G401 (cell line): ENCODE results near the gene TTC13. TPM values are rescaled to one million over a fixed set of nuclear protein-coding genes. Genes with fewer than 3 reads are reported as not detected.
"Not testable (repeated sequence)": the region's sequence is repeated elsewhere in the genome, so short reads cannot be mapped to it uniquely, and the experiment has no call there.

ENCODE experiments used
- DNase-seq: peaks from one replicate; pipeline ENCODE4 v3.0.0-alpha.2; 2015; ENCODE audit warnings: low spot score
- in situ Hi-C: cut with HindIII; loops from 2 replicates; pipeline ENCODE4 v1.10.0; 2016; ENCODE audit warnings: low sequenced_read_pairs, mixed read lengths
- total RNA-seq: library from RNA; depleted of rRNA; stranded (reverse); fragments of >200 nt; shearing (Covaris generic); gene quantifications from 2 replicates; pipeline ENCODE4 v1.2.3, GENCODE V29; 2014

Gene TTC13
- total RNA-seq, 1 experiment from 2014 or later: 14.8 TPM

GRCh38 chr1:231000201-231000600 lies 21.5 kb upstream of the TTC13 start:
- no peak for DNase-seq
- in situ Hi-C loops: no loop called here

GRCh38 chr1:230994860-230995259 lies 16.2 kb upstream of the TTC13 start:
- DNase-seq: no peak
- in situ Hi-C loops: no loop called here

- no peak for DNase-seq
- in situ Hi-C loops: no loop called here
Observed at GRCh38 chr1:230992100-230992774, 13.6 kb upstream of the TTC13 start.

GRCh38 chr1:230987448-230987847 lies 8.8 kb upstream of the TTC13 start:
- no peak for DNase-seq
- in situ Hi-C loops: no loop called here

- in situ Hi-C loops: no loop called here
- no peak for DNase-seq
Observed at GRCh38 chr1:230986976-230987375, 8.3 kb upstream of the TTC13 start.

GRCh38 chr1:230985711-230986110 lies 7.0 kb upstream of the TTC13 start:
- in situ Hi-C loops: no loop called here
- no peak for DNase-seq

GRCh38 chr1:230984622-230985515 lies 6.2 kb upstream of the TTC13 start:
- in situ Hi-C loops, DNase-seq: not testable (repeated sequence)

GRCh38 chr1:230983811-230984210 lies 5.2 kb upstream of the TTC13 start:
- no peak for DNase-seq
- in situ Hi-C loops: no loop called here

GRCh38 chr1:230982696-230983095 lies 4.0 kb upstream of the TTC13 start:
- in situ Hi-C loops: no loop called here
- no peak for DNase-seq

GRCh38 chr1:230979952-230980351 lies 1.3 kb upstream of the TTC13 start:
- DNase-seq: no peak
- in situ Hi-C loops: no loop called here

GRCh38 chr1:230979389-230979716 lies 692 bp upstream of the TTC13 start:
- DNase-seq: no peak
- in situ Hi-C loops: no loop called here

GRCh38 chr1:230977761-230978490 lies 735 bp downstream of the TTC13 start:
- in situ Hi-C loops: no loop called here
- peak; percentile 33 for DNase-seq

GRCh38 chr1:230976825-230977747 lies 1.6 kb downstream of the TTC13 start:
- DNase-seq: no peak
- in situ Hi-C loops: no loop called here

- no peak for DNase-seq
- in situ Hi-C loops: no loop called here
Observed at GRCh38 chr1:230976360-230976759, 2.3 kb downstream of the TTC13 start.

- in situ Hi-C loops: no loop called here
- DNase-seq: no peak
Observed at GRCh38 chr1:230975636-230976035, 3.0 kb downstream of the TTC13 start.

- in situ Hi-C loops: no loop called here
- no peak for DNase-seq
Observed at GRCh38 chr1:230972855-230973271, 5.8 kb downstream of the TTC13 start.

GRCh38 chr1:230971771-230972170 lies 6.9 kb downstream of the TTC13 start:
- no peak for DNase-seq
- in situ Hi-C loops: no loop called here

GRCh38 chr1:230970432-230970831 lies 8.2 kb downstream of the TTC13 start:
- in situ Hi-C loops: no loop called here
- DNase-seq: no peak

GRCh38 chr1:230966358-230966873 lies 12.2 kb downstream of the TTC13 start:
- in situ Hi-C loops: no loop called here
- DNase-seq: no peak
